DMS153 (cell line): ENCODE measurements around the gene RAB15.

Source experiments
- DNase-seq: peaks from one replicate; lab custom pipeline; 2025; lab: John Stamatoyannopoulos, UW

Gene RAB15

GRCh38 chr14:64990296-64990695, 18.2 kb upstream of the RAB15 start:
- DNase-seq: no peak

GRCh38 chr14:64987438-64987767, 15.3 kb upstream of the RAB15 start:
- DNase-seq: no peak

- DNase-seq: peak; percentile 92
Measured at GRCh38 chr14:64986648-64987437, 14.7 kb upstream of the RAB15 start, which contains the start of gene FNTB. Gene FNTB, plus strand, starts transcription at chr14:64986895. Its CDS starts 59 bp downstream, at chr14:64986954.

- peak; percentile 28 for DNase-seq
Measured at GRCh38 chr14:64983439-64984310, 11.5 kb upstream of the RAB15 start.

- no peak for DNase-seq
Measured at GRCh38 chr14:64979336-64980074, 7.4 kb upstream of the RAB15 start.

GRCh38 chr14:64974563-64974962, 2.4 kb upstream of the RAB15 start:
- DNase-seq: no peak

- DNase-seq: no peak
Measured at GRCh38 chr14:64973826-64974225, 1.7 kb upstream of the RAB15 start.

- DNase-seq: no peak
Measured at GRCh38 chr14:64973026-64973442, 898 bp upstream of the RAB15 start.

- DNase-seq: no peak
Measured at GRCh38 chr14:64971491-64971942, 619 bp downstream of the RAB15 start.

- no peak for DNase-seq
Measured at GRCh38 chr14:64970776-64971477, 1.2 kb downstream of the RAB15 start.

GRCh38 chr14:64970041-64970440, 2.1 kb downstream of the RAB15 start:
- DNase-seq: no peak

GRCh38 chr14:64968651-64969050, 3.5 kb downstream of the RAB15 start:
- no peak for DNase-seq

- DNase-seq: no peak
Measured at GRCh38 chr14:64968167-64968566, 4.0 kb downstream of the RAB15 start.

- DNase-seq: no peak
Measured at GRCh38 chr14:64966976-64967375, 5.2 kb downstream of the RAB15 start.

GRCh38 chr14:64965356-64966000, 6.7 kb downstream of the RAB15 start:
- no peak for DNase-seq

GRCh38 chr14:64963611-64964010, 8.5 kb downstream of the RAB15 start:
- no peak for DNase-seq

GRCh38 chr14:64960762-64961276, 11.3 kb downstream of the RAB15 start:
- DNase-seq: peak; percentile 50

GRCh38 chr14:64958743-64959142, 13.4 kb downstream of the RAB15 start:
- DNase-seq: no peak

- DNase-seq: no peak
Measured at GRCh38 chr14:64958201-64958600, 13.9 kb downstream of the RAB15 start.

- DNase-seq: no peak
Measured at GRCh38 chr14:64956697-64957406, 15.3 kb downstream of the RAB15 start.
